Peyer's patch (tissue), 4 donors: ENCODE results near the gene RAP1GAP. TPM values are rescaled to one million over a fixed set of nuclear protein-coding genes. Genes with fewer than 3 reads are reported as not detected.

ENCODE experiments used
- DNase-seq, 3 donors: peaks; one replicate each; pipeline ENCODE4 v3.0.0-alpha.2; 2017 to 2019
- H3K27ac ChIP-seq, 4 donors: fragments of 200-600 bp; sonication (generic); one replicate each; pipeline ENCODE4 v1.5.1; 2016 to 2019
- H3K27me3 ChIP-seq, 2 donors: fragments of 200-600 bp; sonication (generic); one replicate each; pipeline ENCODE4 v1.5.1; 2019
- H3K36me3 ChIP-seq, 3 donors: fragments of 200-600 bp; sonication (generic); one replicate each; pipeline ENCODE4 v1.5.1; 2016 to 2019
- H3K4me1 ChIP-seq, 4 donors: fragments of 200-600 bp; sonication (generic); one replicate each; pipeline ENCODE4 v1.5.1; 2016 to 2019
- H3K4me3 ChIP-seq, 4 donors: fragments of 200-600 bp; sonication (generic); 1 replicate in 3 of 4; 2 replicates in 1 of 4; pipeline ENCODE4 v1.5.1; 2016 to 2019; ENCODE audit warnings: mild to moderate bottlenecking in 1 of 4
- H3K9me3 ChIP-seq, 4 donors: fragments of 200-600 bp; sonication (generic); one replicate each; pipeline ENCODE4 v1.5.1; 2016 to 2019; ENCODE audit warnings: mild to moderate bottlenecking in 1 of 4
- CTCF ChIP-seq, 6 experiments: fragments of 450-650 bp in 4 of 6; fragments of 200-600 bp in 2 of 6; sonication (generic) in 1 of 6; IDR thresholded peaks; one replicate each; pipeline ENCODE4 v1.5.1; 2017 to 2019; ENCODE audit warnings: antibody characterized with exemption in 6 of 6, mild to moderate bottlenecking in 3 of 6, moderate library complexity in 1 of 6
- POLR2A ChIP-seq, 2 donors: fragments of 450-650 bp; IDR thresholded peaks; one replicate each; pipeline ENCODE4 v1.5.1; 2017; ENCODE audit warnings: antibody characterized with exemption in 2 of 2, mild to moderate bottlenecking in 2 of 2, moderate library complexity in 2 of 2
- total RNA-seq, 4 donors: library from RNA; depleted of rRNA; stranded (reverse); fragments of >200 nt; gene quantifications; one replicate each; pipeline ENCODE4 v1.1.0, GENCODE V29; 2016

The RAP1GAP gene
- total RNA-seq, 4 donors from 2014 or later = 32.2 to 65.3 (median 57.0) TPM

- peaks cover 0 to 5% (median 0%) of the 10 kb centered on the region in 4 donors for H3K4me1 ChIP-seq
- DNase-seq = no peak
- no peak for TF ChIP-seq POLR2A (IDR thresholded peaks at IDR 0.05)
- TF ChIP-seq CTCF (IDR thresholded peaks at IDR 0.05) = no peak
- H3K4me3 ChIP-seq = no peak overlapping the region
- no peaks in the 10 kb centered on the region for H3K36me3 ChIP-seq
- H3K27me3 ChIP-seq = no peaks in the 10 kb centered on the region
- no peaks in the 10 kb centered on the region for H3K9me3 ChIP-seq
- H3K27ac ChIP-seq = no peak overlapping the region
Observed at GRCh38 chr1:21603177-21604138, 65.7 kb downstream of the RAP1GAP start.

GRCh38 chr1:21601278-21602048 is 67.7 kb downstream of the RAP1GAP start:
- Histone ChIP-seq H3K4me3 (no peak overlapping the region), H3K4me1 (no peaks in the 10 kb centered on the region), H3K27ac (no peak overlapping the region), H3K27me3 (no peaks in the 10 kb centered on the region), H3K36me3 (no peaks in the 10 kb centered on the region), H3K9me3 (no peaks in the 10 kb centered on the region)
- TF ChIP-seq CTCF (IDR thresholded peaks at IDR 0.05) (no peak), POLR2A (IDR thresholded peaks at IDR 0.05) (no peak)
- DNase-seq = no peak

- H3K27ac ChIP-seq = no peak overlapping the region
- no peaks in the 10 kb centered on the region for H3K27me3 ChIP-seq
- DNase-seq = no peak
- H3K4me3 ChIP-seq = no peak overlapping the region
- no peaks in the 10 kb centered on the region for H3K9me3 ChIP-seq
- TF ChIP-seq POLR2A (IDR thresholded peaks at IDR 0.05) (no peak), CTCF (IDR thresholded peaks at IDR 0.05) (no peak)
- H3K4me1 ChIP-seq = no peaks in the 10 kb centered on the region
- H3K36me3 ChIP-seq = no peaks in the 10 kb centered on the region
Observed at GRCh38 chr1:21599402-21599801, 69.8 kb downstream of the RAP1GAP start.

GRCh38 chr1:21598904-21599303 is 70.3 kb downstream of the RAP1GAP start:
- Histone ChIP-seq H3K27me3 (no peaks in the 10 kb centered on the region), H3K27ac (no peak overlapping the region), H3K9me3 (no peaks in the 10 kb centered on the region), H3K36me3 (no peaks in the 10 kb centered on the region), H3K4me3 (no peak overlapping the region), H3K4me1 (no peaks in the 10 kb centered on the region)
- DNase-seq = no peak
- TF ChIP-seq CTCF (IDR thresholded peaks at IDR 0.05) (no peak), POLR2A (IDR thresholded peaks at IDR 0.05) (no peak)

- Histone ChIP-seq H3K4me1 (no peaks in the 10 kb centered on the region), H3K9me3 (no peaks in the 10 kb centered on the region), H3K27ac (no peak overlapping the region), H3K36me3 (no peaks in the 10 kb centered on the region), H3K27me3 (no peaks in the 10 kb centered on the region), H3K4me3 (no peak overlapping the region)
- no peak for DNase-seq
- TF ChIP-seq POLR2A (IDR thresholded peaks at IDR 0.05) (no peak), CTCF (IDR thresholded peaks at IDR 0.05) (no peak)
Observed at GRCh38 chr1:21598417-21598816, 70.7 kb downstream of the RAP1GAP start.
